H9 (cell line): ENCODE measurements around the gene SOX21. TPM values are rescaled to one million over a fixed set of nuclear protein-coding genes. Genes with fewer than 3 reads are reported as not detected.

ENCODE experiments used
- DNase-seq: peaks from one replicate; pipeline ENCODE4 v3.0.0-alpha.2; 2017
- H2AFZ ChIP-seq: one replicate; pipeline ENCODE4 v1.6.1; 2013; ENCODE audit warnings: mild to moderate bottlenecking, low read length, control low read depth, moderate library complexity
- H2AK5ac ChIP-seq: 2 replicates; pipeline ENCODE4 v1.6.1; 2013; ENCODE audit warnings: low read length, control low read depth, mixed read lengths; ENCODE audit not compliant: insufficient read length
- H2BK120ac ChIP-seq: one replicate; pipeline ENCODE4 v1.6.1; 2013; ENCODE audit warnings: low read depth, mild to moderate bottlenecking, low read length, control low read depth, inconsistent platforms; ENCODE audit not compliant: poor library complexity, severe bottlenecking
- H2BK12ac ChIP-seq: 2 replicates; pipeline ENCODE4 v1.6.1; 2013; ENCODE audit warnings: low read length, control low read depth, mixed read lengths, low read depth; ENCODE audit not compliant: insufficient read length
- H2BK15ac ChIP-seq: 2 replicates; pipeline ENCODE4 v1.6.1; 2013; ENCODE audit warnings: low read depth, low read length, control low read depth
- H2BK20ac ChIP-seq: one replicate; pipeline ENCODE4 v1.6.1; 2013; ENCODE audit warnings: low read depth, mild to moderate bottlenecking, low read length, control low read depth, inconsistent platforms; ENCODE audit not compliant: poor library complexity, severe bottlenecking
- H2BK5ac ChIP-seq: 2 replicates; pipeline ENCODE4 v1.6.1; 2013; ENCODE audit warnings: low read length, control low read depth, mixed read lengths; ENCODE audit not compliant: insufficient read length
- H3K14ac ChIP-seq: 2 replicates; pipeline ENCODE4 v1.6.1; 2013; ENCODE audit warnings: low read length, control low read depth; ENCODE audit not compliant: insufficient read depth
- H3K18ac ChIP-seq: 2 replicates; pipeline ENCODE4 v1.6.1; 2013; ENCODE audit warnings: low read depth, mild to moderate bottlenecking, mixed read lengths, low read length, control low read depth; ENCODE audit not compliant: insufficient read length
- H3K23ac ChIP-seq: 2 replicates; pipeline ENCODE4 v1.6.1; 2013; ENCODE audit warnings: low read length, control low read depth, mixed read lengths, low read depth; ENCODE audit not compliant: insufficient read length
- H3K23me2 ChIP-seq: 2 replicates; pipeline ENCODE4 v1.6.1; 2013; ENCODE audit warnings: low read depth, mild to moderate bottlenecking, mixed read lengths, low read length, control low read depth; ENCODE audit not compliant: insufficient read length, poor library complexity, severe bottlenecking
- H3K27ac ChIP-seq: 2 replicates; pipeline ENCODE4 v1.5.1; 2013; ENCODE audit warnings: low read length, control low read depth, mixed read lengths, low read depth; ENCODE audit not compliant: insufficient read length
- H3K27me3 ChIP-seq: 2 replicates; pipeline ENCODE4 v1.6.1; 2013; ENCODE audit warnings: low read length, control low read depth, inconsistent platforms; ENCODE audit not compliant: insufficient read depth
- H3K4ac ChIP-seq: 2 replicates; pipeline ENCODE4 v1.6.1; 2013; ENCODE audit warnings: low read depth, mild to moderate bottlenecking, control low read depth, inconsistent platforms, low read length, moderate library complexity
- H3K4me1 ChIP-seq: 2 replicates; pipeline ENCODE4 v1.6.1; 2013; ENCODE audit warnings: low read length, control low read depth, inconsistent platforms; ENCODE audit not compliant: insufficient read depth
- H3K4me2 ChIP-seq: 2 replicates; pipeline ENCODE4 v1.6.1; 2013; ENCODE audit warnings: low read length, control low read depth, mixed read lengths; ENCODE audit not compliant: insufficient read length, insufficient read depth
- H3K56ac ChIP-seq: 2 replicates; pipeline ENCODE4 v1.6.1; 2013; ENCODE audit warnings: low read depth, mild to moderate bottlenecking, mixed read lengths, low read length, control low read depth; ENCODE audit not compliant: insufficient read length
- H3K79me1 ChIP-seq: 2 replicates; pipeline ENCODE4 v1.6.1; 2013; ENCODE audit warnings: low read depth, mild to moderate bottlenecking, moderate library complexity, low read length, control low read depth, inconsistent platforms; ENCODE audit not compliant: insufficient read depth, poor library complexity, severe bottlenecking
- H3K79me2 ChIP-seq: 2 replicates; pipeline ENCODE4 v1.6.1; 2013; ENCODE audit warnings: low read length, control low read depth, inconsistent platforms; ENCODE audit not compliant: insufficient read depth
- H3K9ac ChIP-seq: 2 replicates; pipeline ENCODE4 v1.6.1; 2013; ENCODE audit warnings: low read length, control low read depth, mixed read lengths; ENCODE audit not compliant: insufficient read length; ENCODE audit errors: extremely low read depth
- H3K9me3 ChIP-seq: one replicate; pipeline ENCODE4 v1.6.1; 2013; ENCODE audit warnings: low read depth, low read length, inconsistent platforms; ENCODE audit not compliant: control insufficient read depth
- H3T11ph ChIP-seq: one replicate; pipeline ENCODE4 v1.6.1; 2013; ENCODE audit warnings: mild to moderate bottlenecking, low read length, control low read depth, inconsistent platforms
- H4K20me1 ChIP-seq: one replicate; pipeline ENCODE4 v1.6.1; 2013; ENCODE audit not compliant: control insufficient read depth, insufficient read length, insufficient read depth
- H4K5ac ChIP-seq: 2 replicates; pipeline ENCODE4 v1.6.1; 2013; ENCODE audit warnings: low read depth, mild to moderate bottlenecking, mixed read lengths, low read length, control low read depth; ENCODE audit not compliant: insufficient read length
- H4K8ac ChIP-seq: replicated peaks from 2 replicates; pipeline ENCODE4 v1.6.1; 2013; ENCODE audit warnings: low read length, control low read depth, mixed read lengths, low read depth; ENCODE audit not compliant: insufficient read length
- H4K91ac ChIP-seq: 2 replicates; pipeline ENCODE4 v1.6.1; 2013; ENCODE audit warnings: low read depth, mild to moderate bottlenecking, moderate library complexity, mixed read lengths, low read length, control low read depth; ENCODE audit not compliant: insufficient read length
- H3K27ac Mint-ChIP-seq, 3 experiments: 2 replicates in 2 of 3; 3 replicates in 1 of 3; pipeline ENCODE4 v1.8.0; 2020 to 2021; ENCODE audit warnings: mixed read lengths in 3 of 3, mild to moderate bottlenecking in 1 of 3, moderate library complexity in 1 of 3
- H3K27me3 Mint-ChIP-seq: 2 replicates; pipeline ENCODE4 v1.8.0; 2021; ENCODE audit warnings: low read depth, mild to moderate bottlenecking, moderate library complexity, mixed read lengths
- H3K36me3 Mint-ChIP-seq, 3 experiments: 2 replicates in 2 of 3; 3 replicates in 1 of 3; pipeline ENCODE4 v1.8.0; 2020 to 2021; ENCODE audit warnings: low read depth in 3 of 3, mixed read lengths in 3 of 3; ENCODE audit not compliant: insufficient read depth in 1 of 3
- H3K4me1 Mint-ChIP-seq, 2 experiments: 2 replicates each; pipeline ENCODE4 v1.8.0; 2020; ENCODE audit warnings: mixed read lengths in 2 of 2
- H3K4me3 Mint-ChIP-seq, 2 experiments: 2 replicates in 1 of 2; 3 replicates in 1 of 2; pipeline ENCODE4 v1.8.0; 2020 to 2021; ENCODE audit warnings: mild to moderate bottlenecking in 2 of 2, mixed read lengths in 2 of 2, moderate library complexity in 1 of 2
- H3K9me3 Mint-ChIP-seq, 2 experiments: 2 replicates in 1 of 2; 3 replicates in 1 of 2; pipeline ENCODE4 v1.8.0; 2020; ENCODE audit warnings: mild to moderate bottlenecking in 2 of 2, mixed read lengths in 2 of 2, moderate library complexity in 1 of 2
- CTCF ChIP-seq: fragments of 200-600 bp; sonication (generic); conservative IDR thresholded peaks from 3 replicates; pipeline ENCODE4 v1.8.0; 2021; ENCODE audit warnings: antibody characterized with exemption, mild to moderate bottlenecking
- WGBS: extraction: QIAGEN DNeasy Blood & Tissue Kit; methylation state at CpG from one replicate; pipeline ENCODE4 v1.1.7; 2013; ENCODE audit warnings: missing lambda C conversion rate, low lambda C conversion rate, mixed read lengths; ENCODE audit not compliant: insufficient read length; ENCODE audit errors: extremely low coverage; 5-methylcytosine and 5-hydroxymethylcytosine counted together
- total RNA-seq: library from RNA; stranded (reverse); gene quantifications from 2 replicates; pipeline ENCODE4 v1.2.1, GENCODE V29; 2021

Gene SOX21
- total RNA-seq, 1 experiment from 2014 or later = 38.4 TPM

- Histone ChIP-seq H2BK15ac (no peak overlapping the region), H4K20me1 (no peaks in the 10 kb centered on the region), H2BK12ac (no peak overlapping the region), H3K9me3 (no peaks in the 10 kb centered on the region), H3K18ac (no peak overlapping the region), H3T11ph (no peak overlapping the region), H3K27ac (no peak overlapping the region), H4K91ac (no peak overlapping the region), H3K4ac (no peak overlapping the region), H3K14ac (no peak overlapping the region), H3K9ac (no peak overlapping the region), H2AFZ (no peak overlapping the region), H3K23me2 (no peaks in the 10 kb centered on the region), H2BK5ac (no peak overlapping the region), H3K27me3 (no peaks in the 10 kb centered on the region), H3K79me1 (no peaks in the 10 kb centered on the region), H4K8ac (no peak overlapping the region), H2BK120ac (no peak overlapping the region), H3K4me1 (peaks cover 2% of the 10 kb centered on the region; the same call in 1 of the 2 replicates), H3K23ac (no peak overlapping the region), H2AK5ac (no peak overlapping the region), H3K4me2 (no peak overlapping the region), H4K5ac (no peak overlapping the region), H2BK20ac (no peak overlapping the region), H3K79me2 (no peaks in the 10 kb centered on the region), H3K56ac (no peak overlapping the region)
- TF ChIP-seq CTCF = no peak
- H3K27me3 Mint-ChIP-seq = peaks cover 9% of the 10 kb centered on the region
- no peaks in the 10 kb centered on the region for H3K36me3 Mint-ChIP-seq
- peak; percentile 42 for DNase-seq
- H3K9me3 Mint-ChIP-seq = no peaks in the 10 kb centered on the region
- peak overlapping the region in 1 of 3 experiments; percentile 83; a peak in 2 of 7 replicates for H3K27ac Mint-ChIP-seq
- no CpG with 5 or more reads among the region's 5 CpGs for WGBS
- peaks cover 24 to 25% of the 10 kb centered on the region in 2 experiments for H3K4me1 Mint-ChIP-seq
- no peak overlapping the region for H3K4me3 Mint-ChIP-seq
Measured at GRCh38 chr13:94673851-94674250, 38.5 kb downstream of the SOX21 start.
